Activated CD8-positive, alpha-beta memory T cell treated with anti-CD3 and anti-CD28 coated beads, Interleukin-2, amount 50 U/mL, for 4 hours (primary cell): Measurements from ENCODE around the gene PRR22.

Experiments
- DNase-seq: peaks from one replicate; pipeline ENCODE4 v3.0.0-alpha.2; 2020

PRR22 gene

DNA sequence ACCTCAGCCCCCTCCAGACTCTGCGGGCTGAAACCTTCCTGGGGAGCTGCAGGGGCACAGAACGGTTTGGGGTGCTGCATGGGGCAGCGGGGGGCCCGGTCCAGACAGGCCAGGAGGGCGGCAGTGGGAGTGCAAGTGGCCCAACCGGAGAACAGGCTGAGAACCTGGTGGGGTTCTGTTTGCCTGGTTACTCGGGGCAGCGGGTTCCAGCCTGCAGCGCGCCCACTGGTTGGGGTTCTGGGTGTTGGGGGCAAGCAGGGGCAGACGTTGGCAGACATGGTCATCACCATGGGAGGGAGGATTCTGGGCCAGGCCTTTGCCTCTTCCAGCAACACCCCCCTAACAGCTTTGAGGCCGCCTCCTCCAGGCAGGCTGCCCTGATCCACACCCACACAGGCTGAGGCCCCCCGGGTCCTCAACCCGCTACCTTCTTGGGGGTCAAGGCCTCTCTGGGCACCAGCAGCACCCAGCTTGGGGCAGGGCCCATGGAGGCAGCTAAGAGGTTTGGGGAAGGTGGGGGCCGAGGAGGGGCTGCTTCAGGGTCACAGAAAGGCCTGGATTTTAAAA, at the start of gene PRR22:
Gene PRR22 (minus strand): TSS at position 166 of the 567 bp plus-strand sequence. CDS start 86 bp downstream, at position 80.
- DNase-seq = no peak

DNA sequence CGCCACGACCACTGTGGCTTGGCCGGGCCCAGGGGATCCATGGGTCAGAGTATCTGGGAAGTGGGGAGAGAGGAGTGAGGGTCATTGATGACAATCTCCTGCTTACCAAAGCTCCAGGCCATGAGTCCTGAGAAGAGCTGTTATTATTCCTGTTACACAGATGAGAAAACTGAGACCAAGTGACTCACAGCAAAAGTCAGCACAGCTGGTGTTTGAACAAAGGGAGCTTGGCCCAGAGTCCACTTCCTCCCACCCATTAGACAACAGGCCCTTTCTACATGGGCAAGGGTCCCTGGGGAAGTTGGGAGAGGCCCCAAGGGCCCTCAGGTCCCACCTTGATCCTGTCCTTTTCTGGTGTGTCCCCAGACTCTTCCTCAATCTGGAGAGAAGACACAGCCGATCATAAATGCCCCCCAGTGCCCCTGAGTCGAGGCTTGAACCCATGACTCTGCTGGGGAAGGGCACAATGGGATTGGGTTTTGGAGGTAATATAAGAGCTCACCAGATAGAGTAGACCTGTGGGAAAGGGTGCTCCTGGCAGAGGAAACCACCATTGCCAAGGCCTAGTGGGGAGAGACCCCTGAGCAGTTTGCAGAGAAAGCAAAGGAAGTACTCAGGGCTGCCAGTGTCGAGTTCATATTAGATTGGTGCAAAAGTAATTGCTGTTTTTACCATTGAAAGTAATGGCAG, 48.1 kb upstream of the PRR22 start:
- DNase-seq = no peak

DNA sequence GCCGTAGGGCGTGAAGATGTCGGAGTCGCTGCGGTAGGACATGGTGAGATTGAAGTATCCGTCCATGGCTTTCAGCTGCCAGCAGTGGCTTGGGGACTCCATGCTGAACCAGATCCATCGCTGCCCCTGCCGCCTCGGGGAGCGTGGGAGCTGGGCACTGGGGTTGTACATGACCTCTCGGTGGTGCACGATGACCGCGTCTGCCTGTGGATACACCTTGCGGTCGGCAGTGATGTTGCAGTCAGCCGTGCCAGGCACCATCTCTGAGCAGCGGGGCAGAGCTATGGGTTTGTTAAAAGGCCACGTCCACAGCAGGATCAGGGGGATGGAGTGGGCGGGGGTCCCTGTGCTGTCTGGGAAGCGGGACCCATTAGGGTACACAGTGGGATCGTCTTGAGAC, 47.5 kb upstream of the PRR22 start:
- no peak for DNase-seq

DNA sequence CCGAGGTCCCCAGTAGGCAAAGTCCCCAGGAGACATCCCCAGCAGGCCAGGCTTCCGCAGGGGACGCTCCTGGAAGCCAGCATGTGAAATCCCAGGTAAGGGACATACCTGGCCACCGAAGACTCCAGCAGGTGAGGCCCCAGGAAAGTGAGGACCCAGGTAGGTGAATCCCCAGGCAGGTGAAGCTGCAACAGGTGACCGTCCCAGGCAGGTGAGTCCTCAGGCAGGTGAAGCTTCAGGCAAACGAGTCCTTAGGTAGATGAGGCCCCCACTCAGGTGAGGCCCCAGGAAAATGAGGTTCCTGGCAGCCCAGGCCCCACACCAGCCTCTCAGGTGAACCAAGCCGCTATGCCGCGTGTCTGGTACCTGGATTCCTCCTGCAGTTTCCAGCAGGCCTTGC, 46.6 kb upstream of the PRR22 start:
- DNase-seq = no peak

- DNase-seq = no peak
Observed at GRCh38 chr19:5829567-5830310, 45.2 kb upstream of the PRR22 start.

DNA sequence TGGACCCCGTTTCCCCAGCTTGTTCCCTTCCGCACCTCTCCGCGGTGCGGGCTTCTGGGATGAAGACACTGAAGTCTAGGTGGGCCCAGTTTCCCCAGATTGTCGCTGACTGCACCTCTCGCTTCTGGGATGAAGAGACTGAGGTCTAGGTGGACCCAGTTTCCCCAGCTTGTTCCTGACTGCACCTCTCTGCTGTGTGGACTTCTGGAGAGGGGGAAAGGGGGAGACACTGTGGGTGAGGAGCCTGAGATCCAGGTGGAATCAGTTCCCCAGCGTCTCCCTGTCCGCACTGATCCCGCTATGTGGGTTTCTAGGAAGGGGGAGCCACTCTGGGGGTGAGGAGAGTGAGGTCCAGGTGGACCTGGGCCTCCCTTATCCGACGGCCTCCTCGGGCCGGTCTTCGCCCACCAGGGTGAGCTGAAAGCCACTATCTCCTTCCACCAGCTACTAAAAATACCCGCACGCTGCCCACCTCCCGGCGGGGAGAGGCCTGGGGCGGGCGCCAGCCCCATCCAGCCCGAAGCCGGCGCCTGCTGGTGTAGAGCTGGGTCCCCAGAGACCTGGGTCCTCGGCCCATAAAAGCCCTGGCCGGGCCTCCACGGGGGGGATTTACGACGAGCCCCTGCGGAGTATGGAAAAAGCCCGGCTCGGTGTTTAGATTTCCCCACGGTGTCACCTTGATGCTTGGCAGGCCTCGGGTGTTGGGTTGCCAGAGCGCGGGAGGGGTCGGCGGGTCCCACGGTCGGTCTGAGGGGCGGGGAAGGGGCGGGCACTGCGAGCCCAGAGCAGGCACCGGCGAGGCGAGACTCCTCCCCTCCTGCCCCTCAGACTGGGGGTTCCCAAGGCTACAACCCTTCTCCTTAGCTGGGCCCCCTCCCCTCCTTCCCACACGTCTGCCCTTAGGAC, 44.4 kb upstream of the PRR22 start:
- peak; percentile 43 for DNase-seq

DNA sequence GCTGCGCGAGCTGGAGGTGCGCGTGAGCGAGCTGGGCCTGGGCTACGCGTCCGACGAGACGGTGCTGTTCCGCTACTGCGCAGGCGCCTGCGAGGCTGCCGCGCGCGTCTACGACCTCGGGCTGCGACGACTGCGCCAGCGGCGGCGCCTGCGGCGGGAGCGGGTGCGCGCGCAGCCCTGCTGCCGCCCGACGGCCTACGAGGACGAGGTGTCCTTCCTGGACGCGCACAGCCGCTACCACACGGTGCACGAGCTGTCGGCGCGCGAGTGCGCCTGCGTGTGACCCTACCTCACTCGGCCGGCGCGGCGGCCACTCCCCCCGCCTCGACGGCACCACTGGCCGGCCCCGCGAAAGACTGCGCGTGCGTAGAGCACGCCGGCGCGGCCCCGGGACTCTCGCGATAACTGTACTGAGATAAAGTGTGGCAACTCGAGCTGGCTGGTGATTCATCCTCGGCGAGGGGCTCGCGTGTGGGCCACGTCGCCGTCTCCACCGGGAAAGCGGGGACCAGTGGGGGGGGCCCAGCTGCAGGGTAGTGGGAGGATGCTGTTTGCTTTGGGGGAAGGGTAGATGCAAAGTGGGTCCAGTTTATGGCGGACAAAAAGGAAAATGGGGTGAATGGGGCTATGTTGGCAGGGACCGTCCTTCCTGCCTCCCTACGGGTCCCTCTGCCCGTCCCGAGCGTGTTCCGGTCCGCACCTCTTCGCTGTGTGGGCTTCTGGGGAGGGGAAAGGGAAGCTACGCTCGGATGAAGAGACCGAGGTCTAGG, 43.5 kb upstream of the PRR22 start:
- peak; percentile 97 for DNase-seq

DNA sequence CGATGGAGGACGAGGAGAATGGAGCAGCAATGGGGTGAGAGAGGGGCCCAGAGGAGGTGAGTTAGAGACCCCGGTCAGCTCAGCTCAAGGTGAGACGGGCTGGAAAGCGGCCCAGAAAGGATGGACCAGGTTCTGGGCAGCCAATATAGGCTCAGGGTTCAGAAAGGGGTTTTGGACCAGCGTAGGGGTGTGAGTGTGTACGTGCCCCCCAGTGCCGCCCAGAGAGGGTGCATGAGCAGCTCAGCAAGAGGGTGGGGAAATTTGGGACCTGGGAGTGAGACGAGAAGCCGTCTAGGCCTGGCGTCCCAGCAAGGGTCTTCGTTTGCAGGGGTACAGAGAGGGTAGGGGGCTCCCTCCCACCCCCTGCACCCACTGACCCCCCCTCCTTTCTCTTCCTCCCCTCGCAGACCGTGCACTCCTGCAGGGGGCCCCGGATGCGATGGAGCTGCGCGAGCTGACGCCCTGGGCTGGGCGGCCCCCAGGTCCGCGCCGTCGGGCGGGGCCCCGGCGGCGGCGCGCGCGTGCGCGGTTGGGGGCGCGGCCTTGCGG, 42.9 kb upstream of the PRR22 start:
- DNase-seq = no peak

GRCh38 chr19:5826531-5827341, 42.2 kb upstream of the PRR22 start:
- no peak for DNase-seq

GRCh38 chr19:5825178-5825577, 40.6 kb upstream of the PRR22 start:
- DNase-seq = no peak

DNA sequence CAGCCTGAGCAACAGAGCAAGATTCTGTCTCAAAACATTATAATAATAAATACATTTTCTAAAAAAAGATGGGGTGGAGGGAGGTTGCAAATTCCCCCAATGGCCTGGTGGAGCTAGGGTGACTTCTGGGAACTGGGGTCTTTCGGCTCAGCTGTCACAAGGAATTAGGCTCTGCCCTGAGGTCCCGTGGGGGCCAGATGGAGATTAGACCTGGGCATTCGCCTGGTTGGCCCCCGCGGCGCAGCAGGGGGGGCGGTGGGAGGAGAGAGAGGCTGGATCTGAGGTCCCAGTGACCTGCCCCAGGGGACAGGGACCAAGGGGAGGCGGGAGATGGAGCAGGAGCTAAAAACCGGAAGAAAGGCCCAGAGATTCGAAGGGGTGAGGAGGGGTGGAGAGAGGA, 40.2 kb upstream of the PRR22 start:
- DNase-seq = no peak

DNA sequence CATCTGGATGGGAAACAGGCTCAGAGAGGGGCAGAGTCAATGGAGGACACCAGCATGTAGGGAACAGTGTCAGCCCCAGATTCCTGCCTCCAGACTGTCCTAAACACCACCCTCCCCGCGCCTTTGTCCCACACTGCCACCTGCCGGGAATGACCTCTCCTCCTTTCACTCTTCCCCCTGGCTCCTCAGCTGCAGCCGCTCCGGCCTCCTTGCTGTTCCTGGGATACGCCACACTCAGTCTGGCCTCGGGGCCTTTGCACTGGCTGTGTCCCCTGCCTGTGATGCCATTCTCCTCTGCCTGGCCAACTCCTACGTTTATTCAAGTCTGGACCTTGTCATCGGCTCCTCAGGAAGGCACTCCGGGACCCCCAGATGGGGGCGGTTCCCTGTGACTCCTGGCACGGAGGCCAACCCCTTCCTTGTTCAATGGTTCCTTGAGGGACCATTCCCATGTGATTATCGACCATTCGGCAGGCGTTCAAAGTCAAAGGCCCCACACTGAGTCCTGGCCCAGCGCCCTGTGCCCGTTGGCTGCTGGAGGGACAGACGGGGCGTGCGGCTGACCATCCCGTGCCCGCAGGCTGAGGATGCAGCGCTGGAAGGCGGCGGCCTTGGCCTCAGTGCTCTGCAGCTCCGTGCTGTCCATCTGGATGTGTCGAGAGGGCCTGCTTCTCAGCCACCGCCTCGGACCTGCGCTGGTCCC, 39.2 kb upstream of the PRR22 start:
- no peak for DNase-seq

- DNase-seq = no peak
Observed at GRCh38 chr19:5822181-5822844, 37.8 kb upstream of the PRR22 start.

GRCh38 chr19:5821521-5822180, 37.1 kb upstream of the PRR22 start:
- DNase-seq = no peak

DNA sequence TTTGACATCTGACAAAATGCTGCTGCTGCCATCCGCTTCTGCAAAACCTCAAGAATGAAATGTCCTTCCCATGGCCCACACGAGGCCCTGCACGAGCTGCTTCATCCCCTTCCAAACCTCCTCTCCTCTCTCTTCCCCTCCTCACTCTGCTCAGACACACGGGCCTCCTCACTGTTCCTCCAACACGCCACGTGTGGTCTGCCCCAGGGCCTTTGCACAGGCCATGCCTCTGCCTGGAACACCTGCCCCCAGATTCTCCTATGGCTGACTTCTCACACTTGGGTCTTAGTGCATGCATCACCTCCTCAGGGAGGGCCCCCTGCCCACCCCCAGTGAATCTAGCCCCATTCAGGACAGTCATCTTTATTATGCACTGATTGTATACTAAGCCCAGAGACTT, 36.2 kb upstream of the PRR22 start:
- DNase-seq = no peak

DNA sequence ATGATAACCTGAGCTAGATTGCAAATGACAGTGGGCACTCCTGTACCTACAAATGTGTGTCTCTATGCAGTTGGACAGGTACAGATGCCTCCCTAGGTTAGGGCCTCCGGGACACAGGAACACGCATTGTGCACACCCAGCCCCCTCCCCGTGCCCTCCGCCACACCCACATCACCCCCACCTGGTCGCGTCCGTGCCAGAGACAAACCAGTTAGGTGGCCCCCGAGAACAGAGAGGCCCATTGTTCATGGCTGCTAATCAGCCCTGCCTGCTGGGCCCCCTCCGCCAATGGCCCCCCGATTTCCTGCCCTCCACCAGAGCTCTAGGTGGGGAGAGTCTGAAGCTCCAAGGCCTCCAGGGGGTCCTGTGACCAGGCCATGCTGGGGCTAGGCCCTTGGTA, 34.0 kb upstream of the PRR22 start:
- no peak for DNase-seq

DNA sequence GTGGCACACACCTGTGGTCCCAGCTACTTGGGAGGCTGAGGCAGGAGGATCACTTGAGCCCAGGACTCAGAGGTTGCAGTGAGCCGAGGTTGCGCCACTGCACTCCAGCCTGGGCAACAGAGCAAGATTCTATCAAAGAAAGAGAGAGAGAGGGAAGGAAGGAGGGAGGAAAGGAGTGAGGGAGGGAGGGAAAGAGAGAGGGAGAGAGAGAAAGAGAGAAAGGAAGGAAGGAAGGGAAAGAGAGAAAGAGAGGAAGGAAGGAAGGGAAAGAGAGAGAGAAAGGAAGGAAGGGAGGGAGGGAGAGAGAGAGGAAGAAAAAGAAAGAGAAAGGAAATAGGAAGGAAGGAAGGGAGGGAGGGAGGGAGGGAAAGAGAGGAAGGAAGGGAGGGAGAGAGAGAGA, 32.7 kb upstream of the PRR22 start:
- no peak for DNase-seq

- DNase-seq = no peak
Observed at GRCh38 chr19:5814852-5815246, 30.3 kb upstream of the PRR22 start.

GRCh38 chr19:5814123-5814851, 29.7 kb upstream of the PRR22 start:
- no peak for DNase-seq
